NCI-H446 treated with DMSO at 0.1 percent for 48 hours (cell line): ENCODE results near the gene ABLIM1.
A peak's percentile ranks its signal among the peaks of the same experiment; 100 is the strongest.

Experiments used
- DNase-seq: peaks from one replicate; lab custom pipeline; 2025; lab: John Stamatoyannopoulos, UW

Gene ABLIM1

GRCh38 chr10:114545819-114546218 is 112.3 kb downstream of the ABLIM1 start:
- DNase-seq: no peak

- peak; percentile 42 for DNase-seq
Measured at GRCh38 chr10:114545071-114545470, 113.0 kb downstream of the ABLIM1 start.

DNA sequence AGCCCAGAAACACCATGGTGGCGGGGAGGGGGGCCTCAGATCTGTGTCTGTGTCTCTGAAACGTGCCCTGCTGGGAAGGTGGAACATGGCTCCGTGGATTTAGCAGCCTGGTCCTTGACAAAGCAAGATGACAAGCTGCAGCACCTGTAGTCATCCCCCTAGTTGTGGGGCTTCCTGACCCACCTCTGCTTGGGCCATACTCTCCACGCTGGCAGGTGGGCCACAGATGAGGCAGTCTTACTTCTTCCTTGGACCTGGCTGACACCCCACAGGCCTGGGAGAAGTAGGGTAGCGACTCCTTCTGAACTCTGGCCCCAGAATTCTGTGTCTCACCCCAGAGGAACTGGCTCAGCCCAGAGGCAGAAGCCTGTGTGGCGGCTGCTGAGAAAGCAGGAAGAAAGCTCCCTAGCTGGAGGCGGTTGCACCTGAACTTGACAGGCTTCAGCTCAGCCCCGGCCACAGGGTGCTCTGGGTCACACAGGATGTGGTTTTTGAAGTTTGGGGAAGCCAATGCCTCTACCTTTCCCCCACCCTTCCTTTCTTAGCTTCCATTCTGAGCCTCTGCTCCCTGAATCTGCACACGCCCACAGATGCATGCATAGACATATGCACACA is 113.9 kb downstream of the ABLIM1 start:
- DNase-seq: no peak

GRCh38 chr10:114543456-114543855 is 114.6 kb downstream of the ABLIM1 start:
- DNase-seq: no peak

- DNase-seq: no peak
Measured at GRCh38 chr10:114542373-114542772, 115.7 kb downstream of the ABLIM1 start.

DNA sequence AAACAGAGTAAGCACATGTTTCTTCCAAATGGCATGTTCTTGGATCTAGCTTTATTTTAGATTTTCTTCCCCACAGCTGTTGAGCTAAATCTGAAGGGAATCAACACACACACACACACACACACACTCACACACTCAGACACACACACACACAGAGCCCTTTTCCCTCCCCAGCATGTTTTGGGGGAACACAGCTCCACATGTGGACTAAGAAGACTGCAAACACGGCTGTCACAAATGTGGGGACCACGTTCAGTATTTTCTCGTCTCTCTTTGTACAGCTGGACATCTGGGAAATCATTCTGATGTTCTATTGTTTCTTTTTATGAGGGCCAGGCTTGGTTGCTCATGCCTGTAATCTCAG is 116.3 kb downstream of the ABLIM1 start:
- DNase-seq: no peak

- peak; percentile 77 for DNase-seq
Measured at GRCh38 chr10:114541081-114541796, 116.8 kb downstream of the ABLIM1 start.

GRCh38 chr10:114540236-114540635 is 117.8 kb downstream of the ABLIM1 start:
- no peak for DNase-seq

DNA sequence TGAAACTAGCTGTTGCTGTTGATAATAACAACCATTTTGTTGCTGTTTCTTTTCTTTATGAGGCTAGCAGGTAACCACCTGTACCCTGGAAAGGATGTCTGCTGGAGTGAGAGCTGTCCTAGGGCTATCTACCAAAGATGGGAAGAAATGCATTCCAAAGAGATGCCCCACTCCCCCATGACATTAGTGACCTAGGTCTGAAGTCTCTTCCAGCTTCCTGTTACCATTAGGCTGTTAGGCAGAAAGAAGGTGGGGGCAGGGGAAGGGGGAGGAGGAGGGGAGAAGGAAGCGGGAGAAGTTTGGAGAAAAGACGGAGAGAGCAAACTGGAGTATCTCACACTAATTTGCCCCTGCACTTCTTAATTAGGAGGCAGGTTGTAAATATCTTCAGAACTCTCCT is 118.5 kb downstream of the ABLIM1 start:
- DNase-seq: no peak

DNA sequence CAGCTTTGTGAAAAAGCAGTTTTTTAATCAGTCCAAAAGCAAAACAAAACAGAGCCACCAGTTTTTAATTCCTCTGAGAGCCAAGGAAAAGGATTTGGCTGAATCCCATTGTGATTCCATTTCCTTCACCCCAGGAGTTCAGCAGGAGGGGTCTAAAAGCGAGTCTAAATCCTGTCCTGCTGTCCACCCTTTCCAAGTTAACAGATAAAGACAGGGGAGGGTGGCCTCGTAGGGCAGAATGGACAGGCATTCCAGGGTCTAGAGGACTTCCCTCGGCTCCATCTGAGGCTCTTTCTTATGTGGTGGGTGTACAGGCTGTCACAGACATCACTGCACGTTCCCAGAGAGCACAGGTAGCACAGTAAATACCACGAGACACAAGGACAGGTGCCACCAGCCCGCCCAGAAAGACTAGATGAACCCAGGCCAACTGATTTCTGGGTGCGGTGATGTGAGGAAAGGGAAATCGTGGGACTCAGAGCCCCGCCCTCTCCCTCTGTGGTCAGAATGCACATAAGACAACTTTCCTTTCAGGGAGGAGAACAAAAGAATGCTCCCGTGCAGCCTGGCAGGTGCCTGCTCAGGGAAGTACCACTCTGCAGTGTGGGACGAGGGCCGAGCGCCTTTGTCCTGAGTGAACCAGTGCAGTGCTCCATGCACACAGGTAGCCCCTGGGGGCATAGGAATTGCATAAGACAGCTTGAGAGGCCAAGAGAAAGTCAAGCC is 119.7 kb downstream of the ABLIM1 start:
- DNase-seq: no peak

DNA sequence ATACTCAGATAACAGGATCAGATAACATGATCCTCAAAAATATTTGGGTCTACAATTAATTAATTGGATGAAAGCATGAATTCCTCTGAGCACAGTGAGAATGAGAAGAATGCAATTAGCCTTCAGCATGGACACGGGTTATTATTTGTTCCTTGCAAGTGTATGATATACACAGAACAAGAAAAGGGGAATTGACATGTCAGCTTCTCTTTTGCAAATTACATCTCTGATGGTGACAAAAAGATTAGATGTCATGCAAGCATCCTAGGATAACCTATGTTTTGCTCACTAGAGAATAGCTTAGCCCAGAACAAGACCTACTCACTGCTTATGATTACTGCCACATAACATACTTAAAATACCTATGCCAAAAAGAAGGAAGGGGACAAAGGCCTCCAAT is 120.3 kb downstream of the ABLIM1 start:
- DNase-seq: no peak

DNA sequence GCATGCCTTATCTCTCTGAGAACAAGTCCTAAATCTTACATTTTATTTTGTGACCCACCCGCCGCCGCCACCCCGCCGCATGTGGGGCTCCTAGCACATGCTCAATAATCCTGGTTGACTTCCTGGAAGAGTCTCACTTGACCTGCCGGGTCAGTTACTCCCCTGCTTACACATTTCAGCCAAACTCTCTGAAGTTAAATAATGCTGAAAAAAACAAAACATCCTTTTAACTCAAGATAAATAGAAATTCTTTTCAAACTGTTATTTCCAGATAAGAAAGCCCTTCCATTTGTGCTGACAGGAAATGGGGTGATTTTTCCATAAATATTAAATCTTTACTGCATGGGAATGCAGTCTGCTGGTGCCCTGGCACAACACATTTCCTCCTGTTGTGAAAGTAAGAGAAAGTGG is 123.5 kb downstream of the ABLIM1 start:
- DNase-seq: no peak

DNA sequence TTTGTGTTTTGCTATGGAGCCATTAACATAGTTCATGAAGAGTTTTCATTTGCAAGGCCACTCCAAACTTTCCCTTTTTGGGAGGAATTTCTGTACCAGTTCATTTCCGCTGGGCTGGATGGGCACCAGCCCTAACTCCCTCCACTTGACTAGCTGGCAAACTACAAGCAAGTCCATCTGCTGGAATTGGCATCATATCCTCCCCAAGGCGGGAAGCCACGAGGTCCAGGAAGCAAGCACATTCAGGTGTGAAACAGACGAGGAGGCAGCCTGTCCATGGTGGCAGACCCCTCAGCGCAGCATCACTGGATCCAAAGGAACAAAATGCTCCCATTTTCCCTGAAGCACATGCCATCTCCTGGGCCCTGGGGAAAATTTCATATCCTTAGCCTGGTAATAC is 125.8 kb downstream of the ABLIM1 start:
- DNase-seq: no peak

DNA sequence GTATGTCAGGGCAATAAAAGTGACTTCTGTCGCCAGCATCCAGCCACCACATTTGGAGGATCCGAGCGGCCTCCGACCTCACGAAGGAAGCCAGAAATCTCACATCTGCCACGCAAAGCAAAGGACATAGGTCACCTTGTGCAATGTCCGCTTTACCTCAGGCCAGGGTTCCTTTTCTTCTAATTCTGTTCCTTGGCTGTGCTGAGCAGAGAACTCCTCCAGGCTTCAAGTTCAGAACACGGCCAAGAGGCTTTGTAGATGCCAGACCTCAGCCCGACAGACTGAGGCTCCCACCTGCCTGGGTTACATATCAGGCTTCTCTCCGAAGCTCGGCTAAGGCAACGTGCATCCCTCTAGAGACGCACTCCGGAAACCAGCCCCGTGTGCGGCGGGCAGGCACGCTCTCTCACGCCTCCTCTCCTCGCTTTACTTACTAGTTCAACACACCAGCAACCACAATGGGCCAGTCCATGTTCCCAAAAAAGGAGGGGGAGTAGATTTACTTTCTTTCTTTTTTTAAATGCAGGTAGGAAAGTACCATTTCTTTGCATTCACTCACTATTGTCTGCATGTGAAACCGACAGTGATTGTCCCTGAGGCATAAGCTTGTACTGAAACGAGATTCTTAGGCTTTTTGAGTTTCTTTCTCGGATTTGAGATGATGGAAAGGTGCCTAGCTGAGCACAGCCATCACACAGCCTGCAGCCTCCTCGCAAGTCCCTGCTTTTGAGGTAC is 131.4 kb downstream of the ABLIM1 start:
- peak; percentile 55 for DNase-seq

DNA sequence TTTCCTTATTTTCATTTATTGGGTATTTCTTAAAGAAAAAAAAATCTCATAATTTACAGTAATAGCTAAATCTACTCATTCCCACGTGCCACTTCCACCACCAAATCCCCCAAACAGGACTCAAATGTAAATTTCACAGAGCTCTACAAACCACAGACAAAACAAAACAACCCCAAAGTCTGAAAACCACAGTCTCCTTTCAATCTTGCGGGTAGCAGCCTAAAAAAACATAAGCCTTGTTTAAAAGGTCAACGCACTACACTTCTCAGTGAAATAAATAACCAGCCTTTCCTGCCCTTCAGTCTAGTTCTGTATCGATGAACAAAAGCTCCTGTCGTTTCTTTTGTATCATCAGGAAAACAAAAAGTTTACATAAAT is 132.0 kb downstream of the ABLIM1 start:
- no peak for DNase-seq

DNA sequence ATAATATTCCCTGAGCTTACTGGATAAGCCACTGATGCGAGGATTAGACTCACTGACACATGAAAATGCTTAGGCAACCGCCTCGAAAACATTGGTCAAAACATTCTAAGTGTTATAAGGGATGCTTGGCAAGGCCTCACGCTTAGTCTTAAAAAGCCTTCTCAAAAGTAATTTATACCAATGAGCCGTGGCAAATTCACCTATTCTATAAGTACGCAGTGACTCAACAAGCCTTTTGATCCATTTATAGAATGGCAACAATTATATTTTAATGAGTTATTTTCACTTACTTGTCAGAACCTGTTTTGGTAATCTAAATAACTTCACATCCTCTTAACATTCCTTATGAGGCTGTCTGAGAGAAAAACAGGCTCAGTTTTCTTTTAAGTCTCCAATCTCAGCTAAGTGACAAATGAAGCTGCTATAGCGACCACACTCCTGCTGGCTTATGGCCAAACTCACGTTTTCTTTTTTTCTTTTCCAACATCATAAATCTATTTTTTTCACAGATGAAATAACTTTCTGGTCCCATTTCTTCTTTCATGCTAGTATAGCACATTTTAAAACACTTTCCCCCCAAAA is 132.6 kb downstream of the ABLIM1 start:
- no peak for DNase-seq

GRCh38 chr10:114523876-114524275 is 134.2 kb downstream of the ABLIM1 start:
- DNase-seq: no peak

DNA sequence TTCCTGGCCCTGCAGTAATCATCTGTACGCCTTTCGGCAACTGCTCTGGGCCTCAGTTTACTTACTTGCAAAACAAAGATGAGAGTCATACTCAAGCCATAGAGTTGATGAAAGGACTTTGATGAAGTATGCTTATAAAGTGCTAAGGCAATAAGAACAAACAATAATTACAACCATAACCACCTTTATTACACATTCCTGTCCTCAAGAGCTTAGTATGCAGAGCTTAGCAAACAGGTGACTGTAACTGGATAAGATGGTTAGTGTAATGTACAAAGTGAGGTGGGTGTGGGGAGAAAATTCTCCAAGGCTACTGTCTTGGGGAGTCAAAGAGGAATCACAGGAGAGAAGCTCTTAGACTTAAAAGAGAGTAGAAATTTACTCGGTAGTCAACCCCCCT is 136.8 kb downstream of the ABLIM1 start:
- DNase-seq: no peak

GRCh38 chr10:114520453-114520852 is 137.6 kb downstream of the ABLIM1 start:
- DNase-seq: no peak

- no peak for DNase-seq
Measured at GRCh38 chr10:114519756-114520293, 138.2 kb downstream of the ABLIM1 start.

DNA sequence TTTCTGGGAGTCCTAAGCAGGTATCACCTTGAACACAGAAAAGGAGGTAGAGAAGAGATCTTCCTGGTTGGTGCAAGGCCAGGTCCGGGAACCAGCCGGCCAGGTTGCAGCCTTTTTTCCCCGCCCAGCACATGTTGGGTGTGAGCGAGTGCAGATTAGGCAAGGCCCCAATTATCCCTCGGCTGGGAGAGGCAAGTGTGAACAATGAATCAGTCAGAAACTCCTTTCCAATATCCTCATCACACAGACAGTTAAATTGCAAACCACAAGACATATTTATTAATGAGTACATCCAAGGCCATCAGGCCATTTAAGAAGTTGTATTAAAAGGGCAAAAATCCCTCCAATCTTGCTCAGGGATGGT is 138.8 kb downstream of the ABLIM1 start:
- DNase-seq: no peak
